ENCODE data around the gene FAM114A1. TPM values are rescaled to one million over a fixed set of nuclear protein-coding genes. Genes with fewer than 3 reads are reported as not detected.
"Not testable (repeated sequence)": the region's sequence is repeated elsewhere in the genome, so short reads cannot be mapped to it uniquely, and the experiment has no call there.

FAM114A1 gene
- total RNA-seq, 1 donor from 2014 or later = 33.2 TPM

DNA sequence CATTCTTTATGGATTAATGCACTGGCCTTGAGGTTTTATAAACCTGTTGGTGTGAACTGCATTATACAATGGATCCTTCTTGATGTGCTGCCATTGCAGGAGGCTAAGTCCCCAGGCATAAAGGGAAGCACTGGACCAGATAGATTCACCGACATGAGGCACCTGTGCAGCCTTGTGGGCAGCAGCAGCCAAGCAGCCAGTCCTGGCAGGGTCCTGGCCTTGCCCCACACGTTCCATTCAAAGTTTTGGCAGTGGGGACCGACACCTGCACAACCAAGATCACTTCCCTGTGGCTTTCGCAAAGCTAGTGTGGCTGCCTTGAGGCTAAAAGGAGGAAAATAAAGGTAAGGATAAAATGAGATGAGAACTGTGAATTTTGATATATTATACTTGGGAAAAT, 111.5 kb downstream of the FAM114A1 start:
- ATAC-seq = no peak

DNA sequence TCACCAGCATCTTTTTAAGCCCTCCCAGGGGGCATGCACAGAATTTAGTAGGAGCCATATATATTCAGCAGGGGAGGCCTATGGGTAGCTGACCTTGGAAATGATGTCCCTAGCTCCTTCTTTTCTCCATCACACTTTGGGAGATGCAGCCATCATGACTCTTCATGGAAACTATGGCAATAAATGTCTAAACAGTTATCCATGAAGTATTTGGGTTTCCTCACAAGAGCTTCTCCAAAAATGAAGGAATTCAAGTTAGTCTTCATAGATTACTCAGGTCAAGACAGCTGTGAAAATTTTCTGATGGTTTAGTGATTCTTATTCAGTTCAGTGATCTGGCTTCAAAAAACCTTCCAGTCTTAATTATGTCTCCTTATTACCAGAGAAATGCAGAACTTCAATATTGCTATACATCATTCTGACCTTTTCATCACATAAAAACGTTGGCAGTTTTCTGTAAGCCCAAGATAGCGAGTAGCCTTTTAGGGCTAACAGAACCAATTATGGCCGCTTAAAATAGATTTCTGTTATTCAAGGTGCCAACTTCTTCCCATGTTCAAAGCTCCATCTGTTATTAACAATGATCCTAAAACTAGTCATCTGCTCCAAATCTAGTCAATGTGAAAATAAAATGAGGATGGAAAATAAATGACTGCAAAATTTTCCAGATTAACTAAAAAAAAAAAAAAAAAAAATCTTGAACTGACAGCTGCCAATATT, 112.1 kb downstream of the FAM114A1 start:
- no peak for ATAC-seq

DNA sequence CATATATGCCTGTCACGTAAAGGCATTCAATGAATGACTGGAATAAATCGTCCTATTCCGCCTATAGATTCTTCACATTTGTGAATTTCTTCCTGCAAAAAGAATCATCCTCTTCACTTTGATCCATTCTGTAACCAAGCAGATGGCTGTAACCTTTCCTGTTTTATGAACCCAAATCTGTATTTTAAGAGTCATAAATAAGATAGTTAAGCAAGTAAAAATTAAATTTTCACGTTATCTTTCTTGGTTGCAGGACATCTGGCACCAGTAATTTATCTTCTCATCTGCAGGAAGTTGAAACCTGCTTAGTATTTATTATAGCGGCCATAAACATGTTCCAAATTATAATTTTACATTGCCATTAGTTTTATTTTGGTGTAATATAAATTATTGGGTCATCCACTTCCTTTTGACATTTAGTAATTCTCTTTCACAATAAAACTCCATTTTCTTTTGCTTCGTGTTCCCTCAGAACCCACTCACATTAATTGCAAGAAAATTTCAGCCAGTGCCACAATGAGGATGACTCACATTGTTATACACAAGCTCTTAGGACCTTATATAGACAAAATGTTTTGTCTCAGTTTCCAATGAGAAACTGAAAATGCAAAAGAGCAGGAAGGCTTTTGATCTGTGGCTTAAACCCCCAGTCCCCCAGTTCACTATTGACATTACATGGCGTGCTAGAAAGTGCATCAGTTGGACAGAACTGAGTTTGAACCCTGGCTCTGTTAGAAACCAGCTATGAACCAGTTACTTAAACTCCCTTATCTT, 113.5 kb downstream of the FAM114A1 start:
- no peak for ATAC-seq

DNA sequence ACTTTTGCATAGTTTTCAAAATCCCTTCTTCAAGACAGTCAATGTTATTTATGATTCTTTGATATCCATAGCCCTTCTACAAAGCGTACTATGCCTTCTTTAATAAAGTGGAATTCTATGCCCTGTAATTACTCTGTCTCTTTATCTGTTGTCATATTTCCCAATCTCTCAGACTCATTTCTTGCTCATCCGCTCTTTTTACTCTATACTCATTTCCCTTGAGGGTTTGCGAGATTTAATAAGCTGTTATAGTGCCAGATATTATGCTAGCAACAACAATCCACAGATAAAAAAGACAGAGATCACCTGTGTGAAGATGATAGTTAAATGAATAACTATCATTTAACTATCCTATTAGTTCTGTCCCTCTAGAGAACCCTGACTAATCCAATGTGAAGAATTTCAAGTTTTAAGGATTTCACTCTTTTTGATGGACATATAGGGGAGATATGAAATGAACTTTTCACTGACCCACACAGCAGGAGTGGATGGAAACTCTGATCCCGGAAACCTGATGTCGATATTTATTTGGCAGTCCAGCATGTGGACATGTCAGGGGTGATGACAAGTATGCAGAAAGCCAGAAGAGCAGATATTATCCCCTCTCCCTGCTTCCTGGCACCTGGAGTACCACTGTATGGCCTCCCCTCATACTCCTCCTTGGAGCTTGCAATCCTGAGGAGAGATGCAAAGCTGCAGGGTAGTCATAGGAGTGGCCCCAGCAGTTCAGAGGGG, 114.9 kb downstream of the FAM114A1 start:
- no peak for ATAC-seq

DNA sequence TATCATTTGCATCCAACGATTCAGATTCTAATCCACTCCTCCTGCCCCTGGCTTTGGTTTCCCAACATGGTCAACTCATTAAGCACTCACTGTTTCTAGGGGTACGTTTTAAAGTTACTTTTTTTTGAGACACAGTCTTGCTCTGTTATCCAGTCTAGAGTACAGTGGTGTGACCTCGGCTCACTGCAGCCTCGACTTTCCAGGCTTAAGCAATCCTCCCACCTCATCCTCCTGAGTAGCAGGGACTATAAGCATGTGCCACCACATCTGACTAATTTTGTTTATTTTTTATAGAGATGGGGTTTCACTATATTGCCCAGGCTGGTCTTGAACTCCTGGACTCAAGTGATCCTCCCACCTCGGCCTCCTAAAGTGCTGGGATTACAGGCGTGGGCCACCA, 115.7 kb downstream of the FAM114A1 start:
- no peak for ATAC-seq

DNA sequence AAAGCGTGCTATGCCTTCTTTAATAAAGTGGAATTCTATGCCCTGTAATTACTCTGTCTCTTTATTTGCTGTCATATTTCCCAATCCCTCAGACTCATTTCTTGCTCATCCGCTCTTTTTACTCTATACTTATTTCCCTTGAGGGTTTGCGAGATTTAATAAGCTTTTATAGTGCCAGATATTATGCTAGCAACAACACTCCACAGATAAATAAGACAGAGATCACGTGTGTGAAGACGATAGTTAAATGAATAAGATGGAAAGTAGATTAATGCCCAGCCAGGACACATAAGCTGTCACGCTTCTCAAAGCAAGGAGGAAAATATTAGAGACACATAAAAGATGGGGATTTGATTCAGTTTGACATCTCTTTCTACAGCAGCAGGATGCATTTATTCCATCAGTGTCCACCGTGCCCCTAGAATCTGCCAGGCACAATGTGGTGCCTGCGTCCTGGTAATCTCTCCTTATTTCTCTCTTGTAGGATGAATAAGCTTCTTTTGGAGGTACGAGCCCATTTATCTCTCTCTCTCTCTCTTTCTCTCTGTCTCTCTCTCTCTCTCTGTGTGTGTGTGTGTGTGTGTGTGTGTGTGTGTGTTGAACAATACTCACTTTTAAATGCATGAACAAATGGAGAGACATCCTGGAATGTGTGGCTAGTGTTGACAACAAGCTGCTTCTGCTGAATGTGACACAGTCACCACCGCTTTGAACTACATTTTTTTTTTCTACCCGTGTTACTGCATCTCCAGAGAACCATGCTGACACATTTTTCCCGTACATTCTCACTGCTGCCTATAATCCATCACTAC, 116.4 kb downstream of the FAM114A1 start:
- ATAC-seq = no peak

DNA sequence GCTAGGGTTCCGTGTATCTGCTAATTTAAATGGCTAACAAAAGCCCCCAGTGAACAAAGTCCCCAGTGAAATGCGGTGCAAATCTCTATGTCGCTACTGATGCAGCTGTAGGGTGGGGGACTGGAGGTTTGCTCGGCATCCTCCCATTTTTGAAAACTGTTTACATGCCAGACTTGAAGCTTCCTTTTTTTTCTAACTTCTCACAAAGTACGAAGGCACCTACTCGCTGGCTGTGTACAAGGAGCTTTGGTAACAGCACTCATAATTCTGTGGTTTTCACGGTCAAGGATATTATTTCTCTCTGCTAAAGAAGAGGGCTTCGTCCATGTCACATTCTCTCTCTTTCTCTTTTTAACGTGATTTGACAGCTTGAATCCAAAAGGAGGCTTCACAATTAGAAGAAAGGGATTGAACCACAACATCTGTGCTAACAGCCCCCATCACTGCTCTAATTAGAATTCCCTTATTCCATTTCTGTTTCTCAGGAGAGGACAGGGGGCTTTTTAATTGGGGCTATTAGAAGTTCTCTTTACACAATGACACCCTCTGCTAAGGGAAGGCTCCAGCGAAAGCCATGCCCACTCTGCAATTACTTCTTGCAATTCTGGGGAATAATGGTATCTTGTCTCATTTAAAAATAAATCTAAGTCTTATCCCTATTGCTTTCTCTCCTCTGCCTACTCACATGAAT, 117.9 kb downstream of the FAM114A1 start:
- no peak for ATAC-seq

DNA sequence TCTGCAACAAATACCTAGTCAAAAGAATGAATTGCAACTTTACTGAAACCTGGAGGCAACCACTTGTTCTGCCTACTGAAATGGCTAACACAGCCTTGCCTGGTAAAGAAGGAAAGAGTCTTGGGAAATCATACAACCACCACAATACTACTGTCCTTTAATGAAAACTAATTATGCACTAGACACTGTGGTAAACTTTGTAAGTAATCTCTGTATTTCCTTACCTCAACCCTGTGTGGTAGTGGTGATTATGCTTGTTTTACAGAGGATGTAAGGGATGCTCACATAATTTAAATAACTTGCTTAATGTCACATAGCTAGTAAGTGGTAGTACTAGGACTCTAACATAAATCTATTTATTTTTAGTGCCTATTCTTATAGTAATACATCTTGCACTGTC, 119.9 kb downstream of the FAM114A1 start:
- ATAC-seq = no peak

DNA sequence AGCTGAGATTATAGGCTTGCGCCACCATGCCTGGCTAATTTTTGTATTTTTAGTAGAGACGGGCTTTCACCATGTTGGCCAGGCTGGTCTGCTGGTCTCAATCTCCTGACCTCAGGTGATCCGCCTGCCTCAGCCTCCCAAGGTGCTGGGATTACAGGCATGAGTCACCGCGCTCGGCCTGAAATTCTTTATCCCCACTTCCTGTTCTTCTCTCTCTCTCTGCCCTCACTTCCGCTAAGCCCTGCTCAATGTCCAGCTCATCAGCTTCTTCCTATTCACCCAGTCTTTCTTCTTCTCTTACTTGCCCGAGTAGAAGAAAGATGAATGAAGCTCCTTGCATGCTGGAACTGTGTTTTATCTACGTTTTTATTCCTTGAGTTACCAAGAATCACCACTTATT, 120.7 kb downstream of the FAM114A1 start:
- not testable (repeated sequence) for ATAC-seq

DNA sequence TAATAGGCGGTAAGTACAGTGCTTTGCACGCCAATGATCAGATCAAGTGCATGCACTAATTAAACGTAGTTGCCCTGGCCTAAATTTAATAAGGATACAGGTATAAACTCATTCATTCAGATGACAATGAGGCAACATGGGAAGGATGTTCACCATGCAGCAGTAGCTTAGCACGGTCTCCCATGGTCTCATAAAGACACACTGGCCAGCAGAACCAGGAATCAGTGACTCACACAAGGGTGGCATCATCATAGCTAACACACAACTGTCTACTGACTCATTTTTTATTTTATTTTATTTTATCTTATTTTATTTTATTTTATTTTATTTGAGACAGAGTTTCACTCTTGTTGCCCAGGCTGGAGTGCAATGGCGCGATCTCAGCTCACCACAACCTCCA, 121.9 kb downstream of the FAM114A1 start:
- ATAC-seq = peak; percentile 36

DNA sequence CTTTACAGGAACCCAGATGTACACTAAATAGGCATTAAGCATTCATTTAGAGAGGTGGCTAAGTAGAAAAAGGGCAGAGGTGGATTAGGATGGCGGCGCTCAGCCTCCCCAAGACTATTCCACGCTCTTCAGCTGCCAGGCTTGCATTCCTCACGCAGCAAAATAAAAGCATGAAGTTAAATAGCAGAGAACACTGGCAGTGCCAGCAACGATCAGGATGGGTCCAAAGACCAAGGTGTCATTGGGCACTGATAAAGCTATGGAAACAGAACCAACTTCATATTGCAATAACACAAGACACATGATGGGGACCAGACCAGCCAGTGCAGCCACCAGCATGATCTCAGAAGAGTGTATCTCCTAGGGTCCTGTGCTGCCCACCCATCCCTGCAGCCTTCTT, 122.6 kb downstream of the FAM114A1 start:
- no peak for ATAC-seq

DNA sequence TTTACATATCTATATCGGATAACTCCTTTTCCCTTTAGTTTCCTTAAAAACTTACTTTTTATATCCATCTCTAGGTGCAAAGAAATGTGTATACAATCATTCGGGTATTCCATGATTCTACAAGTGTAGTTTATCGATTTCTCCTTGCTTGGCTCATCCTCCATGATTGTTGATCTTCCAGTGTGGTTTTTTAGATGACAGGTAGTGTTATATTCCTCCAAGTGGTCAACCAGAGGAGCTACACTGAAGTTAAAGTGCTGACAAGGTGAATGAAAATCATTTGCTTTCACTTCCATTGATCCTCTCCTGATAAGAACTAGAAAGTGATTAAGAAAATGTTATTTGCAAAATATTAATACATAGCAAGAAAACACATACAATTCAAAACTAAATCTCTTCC, 126.1 kb downstream of the FAM114A1 start:
- no peak for ATAC-seq

DNA sequence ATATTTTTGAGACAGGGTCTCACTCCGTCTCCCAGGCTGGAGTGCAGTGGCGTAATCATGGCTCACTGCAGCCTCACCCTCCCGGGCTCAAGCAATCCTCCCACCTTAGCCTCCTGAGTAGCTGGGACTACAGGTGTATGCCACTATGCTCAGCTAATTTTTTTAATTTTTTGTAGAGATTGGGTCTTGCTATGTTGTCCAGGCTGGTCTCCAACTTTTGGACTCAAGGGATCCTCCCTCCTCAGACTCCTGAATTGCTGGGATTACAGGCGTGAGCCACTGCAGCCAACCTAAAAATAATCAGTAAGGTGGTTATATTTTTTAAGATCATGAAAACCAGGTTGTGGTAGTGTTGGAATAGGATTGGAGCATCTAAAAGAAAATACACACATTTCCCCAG, 126.5 kb downstream of the FAM114A1 start:
- no peak for ATAC-seq

Other genes with a start within 250 kb of the FAM114A1 start
- 77.8 TPM for gene KLF3, start 203.6 kb upstream of the FAM114A1 start, total RNA-seq
- 0.40 TPM for gene TLR10, start 84.8 kb upstream of the FAM114A1 start, total RNA-seq
- 2.7 TPM for gene TLR1, start 63.0 kb upstream of the FAM114A1 start, total RNA-seq
- gene TLR6, start 11.0 kb upstream of the FAM114A1 start, total RNA-seq = 1.6 TPM
- 0.16 TPM for gene TMEM156, start 164.6 kb downstream of the FAM114A1 start, total RNA-seq
- gene KLHL5, start 194.4 kb downstream of the FAM114A1 start, total RNA-seq = 9.0 TPM